CD4-positive, alpha-beta T cell (primary cell): Measurements from ENCODE around the gene IGF2BP3. TPM values are rescaled to one million over a fixed set of nuclear protein-coding genes. Genes with fewer than 3 reads are reported as not detected.

Experiments used
- ATAC-seq: fragments of 200-7000 bp; cut with Tn5 transposase; one replicate; pipeline ENCODE4 v1.10.0; 2022; ENCODE audit warnings: mild to moderate bottlenecking; ENCODE audit not compliant: poor library complexity
- CTCF ChIA-PET: fragments of 350-600 bp; sonication (Branson Sonifier 250); formaldehyde crosslinking; loops from one replicate; lab custom pipeline; 2021; ENCODE audit warnings: antibody characterized with exemption, inconsistent platforms; lab: Charles Lee
- POLR2A ChIA-PET: fragments of 350-600 bp; sonication (Branson Sonifier 250); formaldehyde crosslinking; loops from one replicate; lab custom pipeline; 2021; ENCODE audit warnings: antibody characterized with exemption, inconsistent platforms; lab: Charles Lee
- DNase-seq, 14 experiments: peaks; one replicate each; pipeline ENCODE4 v3.0.0-alpha.2; 2013 to 2020; ENCODE audit warnings: mixed read lengths in 2 of 14
- H3K27ac ChIP-seq, 2 donors: one replicate each; pipeline versions ENCODE4 v1.5.1 to v1.7.0; 2013; ENCODE audit warnings: low read length in 2 of 2, low read depth in 1 of 2, mild to moderate bottlenecking in 1 of 2
- H3K27me3 ChIP-seq, 2 experiments: 1 replicate in 1 of 2; 2 replicates in 1 of 2; pipeline versions ENCODE4 v1.6.1 to v1.7.0; 2013; ENCODE audit warnings: low read length in 2 of 2, control low read depth in 1 of 2, mild to moderate bottlenecking in 1 of 2, moderate library complexity in 1 of 2; ENCODE audit not compliant: insufficient read depth in 2 of 2, control insufficient read depth in 1 of 2
- H3K36me3 ChIP-seq: one replicate; pipeline ENCODE4 v1.6.1; 2013; ENCODE audit warnings: low read length, control low read depth; ENCODE audit not compliant: insufficient read depth
- H3K4me1 ChIP-seq: one replicate; pipeline ENCODE4 v1.6.1; 2013; ENCODE audit warnings: low read length, control low read depth; ENCODE audit not compliant: insufficient read depth
- H3K4me3 ChIP-seq: one replicate; pipeline ENCODE4 v1.5.1; 2013; ENCODE audit warnings: mild to moderate bottlenecking, low read length, moderate library complexity
- H3K9me3 ChIP-seq, 2 experiments: 1 replicate in 1 of 2; 2 replicates in 1 of 2; pipeline versions ENCODE4 v1.6.1 to v1.7.0; 2013; ENCODE audit warnings: low read length in 2 of 2, mild to moderate bottlenecking in 2 of 2, control low read depth in 1 of 2, moderate library complexity in 1 of 2; ENCODE audit not compliant: control insufficient read depth in 1 of 2, insufficient read depth in 1 of 2
- H3K27ac Mint-ChIP-seq: one replicate; pipeline ENCODE4 v1.8.0; 2020; ENCODE audit warnings: mixed read lengths
- H3K27me3 Mint-ChIP-seq: one replicate; pipeline ENCODE4 v1.8.0; 2021; ENCODE audit warnings: mixed read lengths
- H3K36me3 Mint-ChIP-seq: one replicate; pipeline ENCODE4 v1.8.0; 2021; ENCODE audit warnings: low read depth, mixed read lengths
- H3K4me1 Mint-ChIP-seq: one replicate; pipeline ENCODE4 v1.8.0; 2021; ENCODE audit warnings: low read depth, mixed read lengths
- H3K4me3 Mint-ChIP-seq: one replicate; pipeline ENCODE4 v1.8.0; 2020; ENCODE audit warnings: mild to moderate bottlenecking, mixed read lengths
- H3K9me3 Mint-ChIP-seq: one replicate; pipeline ENCODE4 v1.8.0; 2020; ENCODE audit warnings: mixed read lengths
- intact Hi-C, 2 experiments: fragments of 100-400 bp; cut with DNase I in 1 of 2; cut with micrococcal nuclease in 1 of 2; formaldehyde crosslinking; loops; one replicate each; pipeline versions ENCODE4 v1.15.1 to v1.9.0; 2023 to 2025; cut with DNase I, micrococcal nuclease
- total RNA-seq, 174 experiments: library from RNA in 2 of 174; stranded (reverse) in 2 of 174; gene quantifications; one replicate each; pipeline ENCODE4 v1.2.3 and lab custom pipeline; 2021 to 2026
- TF ChIP-seq, protein P1 (sequence below): fragments of 200-600 bp; IDR thresholded peaks from one replicate; pipeline ENCODE4 v1.8.0; 2022; ENCODE audit warnings: antibody characterized with exemption, mild to moderate bottlenecking

IGF2BP3 gene
- total RNA-seq, 2 experiments from 2014 or later, result not detected

DNA sequence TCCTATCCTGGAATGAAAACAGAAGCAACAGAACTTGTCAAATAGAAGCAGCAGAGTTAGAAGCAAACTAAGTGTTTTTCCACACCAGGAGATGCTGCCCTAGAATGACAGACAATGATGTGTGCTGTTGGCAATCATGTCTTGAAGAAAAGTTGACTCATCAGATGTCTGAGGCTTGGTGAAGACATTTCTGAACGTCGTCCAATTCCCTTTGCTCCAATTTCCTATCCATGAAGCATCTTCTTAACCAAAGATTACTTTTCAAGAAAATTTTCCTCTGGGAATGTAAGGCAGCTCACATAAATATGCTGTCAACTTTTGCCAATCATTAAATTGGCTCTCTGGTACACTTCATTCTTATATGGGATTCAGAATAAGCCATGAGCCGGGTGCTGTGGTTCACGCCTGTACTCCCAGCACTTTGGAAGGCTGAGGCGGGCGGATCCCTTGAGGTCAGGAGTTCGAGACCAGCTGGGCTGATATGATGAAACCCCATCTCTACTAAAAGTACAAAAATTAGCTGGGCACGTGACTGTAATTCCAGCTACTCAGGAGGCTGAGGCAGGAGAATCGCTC lies 136.5 kb downstream of the IGF2BP3 start:
- Histone ChIP-seq H3K27ac (no peak overlapping the region), H3K4me3 (no peak overlapping the region), H3K27me3 (peaks cover 0 to 4% of the 10 kb centered on the region in 2 experiments), H3K9me3 (no peaks in the 10 kb centered on the region), H3K36me3 (no peaks in the 10 kb centered on the region), H3K4me1 (no peaks in the 10 kb centered on the region)
- TF ChIP-seq, protein P1, sequence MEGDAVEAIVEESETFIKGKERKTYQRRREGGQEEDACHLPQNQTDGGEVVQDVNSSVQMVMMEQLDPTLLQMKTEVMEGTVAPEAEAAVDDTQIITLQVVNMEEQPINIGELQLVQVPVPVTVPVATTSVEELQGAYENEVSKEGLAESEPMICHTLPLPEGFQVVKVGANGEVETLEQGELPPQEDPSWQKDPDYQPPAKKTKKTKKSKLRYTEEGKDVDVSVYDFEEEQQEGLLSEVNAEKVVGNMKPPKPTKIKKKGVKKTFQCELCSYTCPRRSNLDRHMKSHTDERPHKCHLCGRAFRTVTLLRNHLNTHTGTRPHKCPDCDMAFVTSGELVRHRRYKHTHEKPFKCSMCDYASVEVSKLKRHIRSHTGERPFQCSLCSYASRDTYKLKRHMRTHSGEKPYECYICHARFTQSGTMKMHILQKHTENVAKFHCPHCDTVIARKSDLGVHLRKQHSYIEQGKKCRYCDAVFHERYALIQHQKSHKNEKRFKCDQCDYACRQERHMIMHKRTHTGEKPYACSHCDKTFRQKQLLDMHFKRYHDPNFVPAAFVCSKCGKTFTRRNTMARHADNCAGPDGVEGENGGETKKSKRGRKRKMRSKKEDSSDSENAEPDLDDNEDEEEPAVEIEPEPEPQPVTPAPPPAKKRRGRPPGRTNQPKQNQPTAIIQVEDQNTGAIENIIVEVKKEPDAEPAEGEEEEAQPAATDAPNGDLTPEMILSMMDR, result no peak
- no peaks in the 10 kb centered on the region for H3K36me3 Mint-ChIP-seq
- ChIA-PET POLR2A (interaction anchor here (1.5 kb wide), 1 partner anchor 24 kb away, joined by 3 read pairs; no protein-coding TSS in a partner anchor), CTCF (no interaction called here)
- intact Hi-C loops, result no loop called here
- H3K9me3 Mint-ChIP-seq, result no peaks in the 10 kb centered on the region
- H3K27me3 Mint-ChIP-seq, result peaks cover 9% of the 10 kb centered on the region
- H3K4me3 Mint-ChIP-seq, result no peak overlapping the region
- DNase-seq, result no peak
- H3K27ac Mint-ChIP-seq, result no peak overlapping the region
- H3K4me1 Mint-ChIP-seq, result no peaks in the 10 kb centered on the region
- ATAC-seq, result no peak

DNA sequence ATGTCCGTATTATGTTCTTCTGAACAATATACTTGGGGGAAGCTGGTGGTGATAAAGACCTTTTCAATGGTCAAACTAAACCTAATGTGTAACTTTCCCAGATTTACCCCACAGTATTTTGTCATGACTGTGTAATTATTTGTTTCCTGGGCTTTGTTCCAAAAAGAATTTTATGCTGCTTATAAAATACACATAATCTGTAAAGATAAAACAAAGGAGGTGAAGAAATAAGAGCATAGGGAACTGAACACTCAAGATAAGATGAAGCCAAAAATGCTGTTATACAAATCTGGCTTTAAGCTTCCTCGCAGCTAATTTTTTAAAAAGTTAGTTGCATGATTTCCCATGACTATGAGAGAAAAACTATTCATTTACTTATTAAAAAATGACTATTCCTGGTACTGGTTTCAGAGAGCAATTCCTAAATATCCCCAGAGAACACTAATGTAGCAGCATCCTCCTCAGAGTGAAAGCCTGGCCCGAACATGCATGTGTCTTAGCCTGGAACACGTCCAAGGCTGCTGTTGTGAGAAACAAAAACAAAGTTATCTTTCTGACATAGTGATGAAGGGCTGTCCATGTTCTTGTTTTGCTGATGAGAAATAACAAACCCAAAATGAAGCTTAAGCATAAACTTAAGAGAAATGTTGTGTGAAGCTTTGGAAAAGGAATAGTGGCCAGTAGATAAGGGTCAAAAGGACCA lies 137.2 kb downstream of the IGF2BP3 start:
- no peak overlapping the region for H3K27ac ChIP-seq
- intact Hi-C loops, result no loop called here
- H3K4me1 ChIP-seq, result no peaks in the 10 kb centered on the region
- peaks cover 9% of the 10 kb centered on the region for H3K27me3 Mint-ChIP-seq
- H3K27ac Mint-ChIP-seq, result no peak overlapping the region
- H3K9me3 ChIP-seq, result no peaks in the 10 kb centered on the region
- no peak for DNase-seq
- no peaks in the 10 kb centered on the region for H3K4me1 Mint-ChIP-seq
- H3K36me3 Mint-ChIP-seq, result no peaks in the 10 kb centered on the region
- H3K36me3 ChIP-seq, result no peaks in the 10 kb centered on the region
- ChIA-PET CTCF (no interaction called here), POLR2A (no interaction called here)
- no peak for ATAC-seq
- TF ChIP-seq, protein P1, result no peak
- H3K27me3 ChIP-seq, result peaks cover 0 to 4% of the 10 kb centered on the region in 2 experiments
- H3K9me3 Mint-ChIP-seq, result no peaks in the 10 kb centered on the region
- no peak overlapping the region for H3K4me3 ChIP-seq
- H3K4me3 Mint-ChIP-seq, result no peak overlapping the region

DNA sequence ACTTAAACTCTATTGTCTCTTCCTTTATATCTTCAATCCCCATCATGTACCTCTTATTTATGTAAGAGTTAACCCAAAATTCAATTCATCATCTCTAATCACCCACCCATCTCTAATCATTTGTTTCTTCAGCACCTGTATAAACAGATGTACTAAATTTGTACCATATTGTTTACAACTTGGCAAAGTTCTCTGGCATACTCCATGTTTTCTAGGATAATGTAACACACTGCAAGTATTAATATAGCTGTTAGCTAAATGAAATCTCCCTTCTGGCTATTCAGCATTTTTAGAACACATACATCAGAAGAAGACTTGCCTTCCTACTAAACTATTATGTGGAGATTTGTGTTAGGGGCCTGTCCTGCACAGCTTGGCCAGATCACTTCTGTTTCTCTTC lies 138.1 kb downstream of the IGF2BP3 start:
- Mint-ChIP-seq H3K9me3 (no peaks in the 10 kb centered on the region), H3K36me3 (no peaks in the 10 kb centered on the region), H3K27ac (no peak overlapping the region), H3K27me3 (peaks cover 9% of the 10 kb centered on the region), H3K4me3 (no peak overlapping the region), H3K4me1 (no peaks in the 10 kb centered on the region)
- DNase-seq (no peak), ATAC-seq (no peak)
- H3K27ac ChIP-seq, result no peak overlapping the region
- POLR2A ChIA-PET, result no interaction called here
- intact Hi-C loops, result no loop called here
- CTCF ChIA-PET, result no interaction called here
- H3K4me1 ChIP-seq, result no peaks in the 10 kb centered on the region
- TF ChIP-seq, protein P1, result no peak
- no peaks in the 10 kb centered on the region for H3K9me3 ChIP-seq
- no peaks in the 10 kb centered on the region for H3K27me3 ChIP-seq
- no peak overlapping the region for H3K4me3 ChIP-seq
- H3K36me3 ChIP-seq, result no peaks in the 10 kb centered on the region
